PC-3 (cell line): ENCODE measurements around the gene GJA3.

Experiments
- EZH2 ChIP-seq: fragments of 300-600 bp; sonication (generic); IDR thresholded peaks from one replicate; pipeline ENCODE4 v1.6.1; 2017; ENCODE audit warnings: antibody characterized with exemption, mild to moderate bottlenecking, low read length; ENCODE audit not compliant: unreplicated experiment
- EZH2phosphoT487 ChIP-seq: fragments of 300-600 bp; sonication (generic); IDR thresholded peaks from 2 replicates; pipeline ENCODE4 v1.6.1; 2018; ENCODE audit warnings: mild to moderate bottlenecking, antibody characterized with exemption, low read length, borderline replicate concordance
- TF ChIP-seq, protein P1 (sequence below): fragments of 300-600 bp; sonication (generic); conservative IDR thresholded peaks from 2 replicates; pipeline ENCODE4 v1.5.1; 2017; ENCODE audit warnings: antibody characterized with exemption, low read depth, mild to moderate bottlenecking, low read length

- TF ChIP-seq EZH2phosphoT487 (no peak), EZH2 (no peak)
- TF ChIP-seq, protein P1, sequence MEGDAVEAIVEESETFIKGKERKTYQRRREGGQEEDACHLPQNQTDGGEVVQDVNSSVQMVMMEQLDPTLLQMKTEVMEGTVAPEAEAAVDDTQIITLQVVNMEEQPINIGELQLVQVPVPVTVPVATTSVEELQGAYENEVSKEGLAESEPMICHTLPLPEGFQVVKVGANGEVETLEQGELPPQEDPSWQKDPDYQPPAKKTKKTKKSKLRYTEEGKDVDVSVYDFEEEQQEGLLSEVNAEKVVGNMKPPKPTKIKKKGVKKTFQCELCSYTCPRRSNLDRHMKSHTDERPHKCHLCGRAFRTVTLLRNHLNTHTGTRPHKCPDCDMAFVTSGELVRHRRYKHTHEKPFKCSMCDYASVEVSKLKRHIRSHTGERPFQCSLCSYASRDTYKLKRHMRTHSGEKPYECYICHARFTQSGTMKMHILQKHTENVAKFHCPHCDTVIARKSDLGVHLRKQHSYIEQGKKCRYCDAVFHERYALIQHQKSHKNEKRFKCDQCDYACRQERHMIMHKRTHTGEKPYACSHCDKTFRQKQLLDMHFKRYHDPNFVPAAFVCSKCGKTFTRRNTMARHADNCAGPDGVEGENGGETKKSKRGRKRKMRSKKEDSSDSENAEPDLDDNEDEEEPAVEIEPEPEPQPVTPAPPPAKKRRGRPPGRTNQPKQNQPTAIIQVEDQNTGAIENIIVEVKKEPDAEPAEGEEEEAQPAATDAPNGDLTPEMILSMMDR = no peak
These were observed 4.8 kb upstream of the GJA3 start for GRCh38 chr13:20165417-20166257.
